NT2/D1 (cell line): ENCODE data around the gene IPCEF1.
"Not testable (repeated sequence)": the region's sequence is repeated elsewhere in the genome, so short reads cannot be mapped to it uniquely, and the experiment has no call there.

Experiments used
- DNase-seq: peaks from one replicate; pipeline ENCODE4 v3.0.0-alpha.2; 2011; ENCODE audit warnings: low read depth, low spot score
- H3K27me3 ChIP-seq: 2 replicates; pipeline ENCODE4 v1.6.0; 2011; ENCODE audit warnings: mild to moderate bottlenecking; ENCODE audit not compliant: insufficient read length, insufficient read depth
- H3K36me3 ChIP-seq: 2 replicates; pipeline ENCODE4 v1.6.1; 2011; ENCODE audit warnings: mild to moderate bottlenecking, low read length, mixed read lengths; ENCODE audit not compliant: insufficient read depth, insufficient read length
- H3K4me1 ChIP-seq: 2 replicates; pipeline ENCODE4 v1.5.1; 2011; ENCODE audit not compliant: insufficient read depth, insufficient read length
- H3K4me3 ChIP-seq: 2 replicates; pipeline ENCODE4 v1.5.1; 2011; ENCODE audit warnings: low read depth; ENCODE audit not compliant: insufficient read length
- H3K9ac ChIP-seq: 2 replicates; pipeline ENCODE4 v1.6.0; 2011; ENCODE audit warnings: low read depth; ENCODE audit not compliant: insufficient read length
- H3K9me3 ChIP-seq: 2 replicates; pipeline ENCODE4 v1.5.1; 2011; ENCODE audit warnings: mild to moderate bottlenecking, low read length; ENCODE audit not compliant: insufficient read depth
- SUZ12 ChIP-seq: IDR thresholded peaks from 2 replicates; pipeline ENCODE4 v1.6.1; 2011; ENCODE audit not compliant: insufficient read length, insufficient read depth; ENCODE audit errors: extremely low read depth
- YY1 ChIP-seq: IDR thresholded peaks from 2 replicates; pipeline ENCODE4 v1.6.1; 2011; ENCODE audit not compliant: insufficient read length, insufficient read depth
- ZNF274 ChIP-seq: IDR thresholded peaks from 2 replicates; pipeline ENCODE4 v1.6.1; 2011; ENCODE audit warnings: mild to moderate bottlenecking, low read depth, low read length

IPCEF1 gene

GRCh38 chr6:154209555-154209954 is 147.0 kb downstream of the IPCEF1 start:
- no peak for DNase-seq
- Histone ChIP-seq H3K27me3 (no peaks in the 10 kb centered on the region), H3K4me3 (no peak overlapping the region), H3K9ac (no peak overlapping the region), H3K36me3 (no peaks in the 10 kb centered on the region), H3K4me1 (no peaks in the 10 kb centered on the region), H3K9me3 (no peaks in the 10 kb centered on the region)
- TF ChIP-seq ZNF274 (no peak), SUZ12 (no peak), YY1 (no peak)

- Histone ChIP-seq H3K9me3 (no peaks in the 10 kb centered on the region), H3K27me3 (no peaks in the 10 kb centered on the region), H3K36me3 (no peaks in the 10 kb centered on the region), H3K4me3 (no peak overlapping the region), H3K4me1 (no peaks in the 10 kb centered on the region), H3K9ac (no peak overlapping the region)
- TF ChIP-seq ZNF274 (no peak), SUZ12 (no peak), YY1 (no peak)
- no peak for DNase-seq
Observed at GRCh38 chr6:154206996-154207395, 149.6 kb downstream of the IPCEF1 start.

GRCh38 chr6:154206141-154206540 is 150.5 kb downstream of the IPCEF1 start:
- no peak overlapping the region for H3K9ac ChIP-seq
- no peak overlapping the region for H3K4me3 ChIP-seq
- DNase-seq, result no peak
- TF ChIP-seq ZNF274, result no peak
- no peak for TF ChIP-seq SUZ12
- TF ChIP-seq YY1, result no peak
- H3K4me1 ChIP-seq, result no peaks in the 10 kb centered on the region
- H3K27me3 ChIP-seq, result no peaks in the 10 kb centered on the region
- H3K9me3 ChIP-seq, result no peaks in the 10 kb centered on the region
- H3K36me3 ChIP-seq, result no peaks in the 10 kb centered on the region

GRCh38 chr6:154202958-154203357 is 153.6 kb downstream of the IPCEF1 start:
- Histone ChIP-seq H3K9ac (no peak overlapping the region), H3K36me3 (no peaks in the 10 kb centered on the region), H3K27me3 (no peaks in the 10 kb centered on the region), H3K9me3 (no peaks in the 10 kb centered on the region), H3K4me3 (no peak overlapping the region), H3K4me1 (no peaks in the 10 kb centered on the region)
- TF ChIP-seq ZNF274 (no peak), YY1 (no peak), SUZ12 (no peak)
- DNase-seq, result no peak

GRCh38 chr6:154202339-154202738 is 154.3 kb downstream of the IPCEF1 start:
- DNase-seq, result no peak

GRCh38 chr6:154201688-154202087 is 154.9 kb downstream of the IPCEF1 start:
- H3K27me3 ChIP-seq, H3K4me3 ChIP-seq, H3K9ac ChIP-seq, H3K4me1 ChIP-seq, H3K36me3 ChIP-seq, H3K9me3 ChIP-seq, DNase-seq: not testable (repeated sequence)

More at GRCh38 chr6:154202339-154202738, 154.3 kb downstream of the IPCEF1 start:
- Histone ChIP-seq H3K9ac (no peak overlapping the region), H3K27me3 (no peaks in the 10 kb centered on the region), H3K4me3 (no peak overlapping the region), H3K4me1 (no peaks in the 10 kb centered on the region), H3K36me3 (no peaks in the 10 kb centered on the region), H3K9me3 (no peaks in the 10 kb centered on the region)
- TF ChIP-seq SUZ12, result no peak
- no peak for TF ChIP-seq ZNF274
- no peak for TF ChIP-seq YY1

- DNase-seq, result no peak
Observed at GRCh38 chr6:154197196-154197860, 159.3 kb downstream of the IPCEF1 start.

More at GRCh38 chr6:154197196-154197860, 159.3 kb downstream of the IPCEF1 start:
- Histone ChIP-seq H3K27me3 (no peaks in the 10 kb centered on the region), H3K9ac (no peak overlapping the region), H3K9me3 (no peaks in the 10 kb centered on the region), H3K4me3 (no peak overlapping the region), H3K36me3 (no peaks in the 10 kb centered on the region), H3K4me1 (no peaks in the 10 kb centered on the region)
- no peak for TF ChIP-seq ZNF274
- no peak for TF ChIP-seq YY1
- no peak for TF ChIP-seq SUZ12
